Measurements from ENCODE around the gene SLC6A3. TPM values are rescaled to one million over a fixed set of nuclear protein-coding genes. Genes with fewer than 3 reads are reported as not detected.

Gene SLC6A3
- total and polyA plus RNA-seq, 2 of the 13 experiments (the other 11 are each of a cell fraction or from before 2014, with no cell fraction given) = 0.01 TPM; not detected in 1

DNA sequence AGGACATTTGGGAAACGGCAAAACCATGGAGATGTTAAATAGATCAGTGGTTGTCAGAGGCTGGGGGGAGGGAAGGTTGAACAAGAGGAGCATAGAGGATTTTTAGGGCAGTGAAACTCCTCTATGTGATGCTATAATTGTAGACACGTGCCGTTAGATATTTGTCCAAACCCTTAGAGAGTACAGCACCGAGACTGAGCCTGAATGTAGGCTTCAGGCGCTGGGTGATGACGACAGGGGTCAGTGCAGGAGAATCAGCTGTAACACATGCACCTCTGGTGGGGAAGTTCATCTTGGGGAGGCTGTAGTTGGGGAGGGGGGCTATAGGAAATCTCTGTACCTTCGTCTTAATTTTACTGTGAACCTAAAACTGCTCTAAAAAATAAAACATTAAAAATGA, 78.1 kb downstream of the SLC6A3 start:
- Histone ChIP-seq H3K4me1 (ENCODE audit: insufficient read depth, low read length) (no peaks in the 10 kb centered on the region), H3K9ac (ENCODE audit: insufficient read depth, low read depth, low read length) (no peak overlapping the region), H3K36me3 (replicated peaks in 1 of 2; ENCODE audit: control insufficient read depth in 1 of 2, insufficient read depth in 2 of 2, low read length in 2 of 2) (no peaks in the 10 kb centered on the region), H3K4me3 (replicated peaks in 1 of 3; ENCODE audit: insufficient read depth in 1 of 3, low read depth in 2 of 3, low read length in 3 of 3) (no peak overlapping the region), H3K27me3 (ENCODE audit: control insufficient read depth in 1 of 2, insufficient read depth in 2 of 2, low read length in 2 of 2) (peaks cover 1 to 69% of the 10 kb centered on the region in 2 experiments; a peak in 4 of 5 replicates), H3K27ac (ENCODE audit: extremely low read length, insufficient read depth, low read length) (no peak overlapping the region), H2AFZ (ENCODE audit: low read length) (no peak overlapping the region), H3K4me2 (ENCODE audit: low read depth, low read length) (no peak overlapping the region), H4K20me1 (ENCODE audit: insufficient read depth, low read length) (no peaks in the 10 kb centered on the region), H3K9me3 (ENCODE audit: low read length) (no peaks in the 10 kb centered on the region), H3K79me2 (ENCODE audit: insufficient read depth, low read length) (no peaks in the 10 kb centered on the region)
- CTCF ChIA-PET (ENCODE audit: low intra/inter-chr PET ratio, low total read pairs) = no interaction called here
- no TSS peak for BruUV-seq (replicated peaks)
- ATAC-seq (no peak), DNase-seq (ENCODE audit: low spot score) (no peak), FAIRE-seq (no peak)
- intact Hi-C loops (cut with micrococcal nuclease; ENCODE audit: unreplicated experiment) (no loop called here), in situ Hi-C loops (cut with HindIII; ENCODE audit: extremely low pct_ligation_motif_present, low pct_unique_long_range_greater_than_20kb) (no loop called here)
- no peak for TF ChIP-seq GTF2F1 (IDR thresholded peaks at IDR 0.05; ENCODE audit: low read length)
- TF ChIP-seq, protein P1, sequence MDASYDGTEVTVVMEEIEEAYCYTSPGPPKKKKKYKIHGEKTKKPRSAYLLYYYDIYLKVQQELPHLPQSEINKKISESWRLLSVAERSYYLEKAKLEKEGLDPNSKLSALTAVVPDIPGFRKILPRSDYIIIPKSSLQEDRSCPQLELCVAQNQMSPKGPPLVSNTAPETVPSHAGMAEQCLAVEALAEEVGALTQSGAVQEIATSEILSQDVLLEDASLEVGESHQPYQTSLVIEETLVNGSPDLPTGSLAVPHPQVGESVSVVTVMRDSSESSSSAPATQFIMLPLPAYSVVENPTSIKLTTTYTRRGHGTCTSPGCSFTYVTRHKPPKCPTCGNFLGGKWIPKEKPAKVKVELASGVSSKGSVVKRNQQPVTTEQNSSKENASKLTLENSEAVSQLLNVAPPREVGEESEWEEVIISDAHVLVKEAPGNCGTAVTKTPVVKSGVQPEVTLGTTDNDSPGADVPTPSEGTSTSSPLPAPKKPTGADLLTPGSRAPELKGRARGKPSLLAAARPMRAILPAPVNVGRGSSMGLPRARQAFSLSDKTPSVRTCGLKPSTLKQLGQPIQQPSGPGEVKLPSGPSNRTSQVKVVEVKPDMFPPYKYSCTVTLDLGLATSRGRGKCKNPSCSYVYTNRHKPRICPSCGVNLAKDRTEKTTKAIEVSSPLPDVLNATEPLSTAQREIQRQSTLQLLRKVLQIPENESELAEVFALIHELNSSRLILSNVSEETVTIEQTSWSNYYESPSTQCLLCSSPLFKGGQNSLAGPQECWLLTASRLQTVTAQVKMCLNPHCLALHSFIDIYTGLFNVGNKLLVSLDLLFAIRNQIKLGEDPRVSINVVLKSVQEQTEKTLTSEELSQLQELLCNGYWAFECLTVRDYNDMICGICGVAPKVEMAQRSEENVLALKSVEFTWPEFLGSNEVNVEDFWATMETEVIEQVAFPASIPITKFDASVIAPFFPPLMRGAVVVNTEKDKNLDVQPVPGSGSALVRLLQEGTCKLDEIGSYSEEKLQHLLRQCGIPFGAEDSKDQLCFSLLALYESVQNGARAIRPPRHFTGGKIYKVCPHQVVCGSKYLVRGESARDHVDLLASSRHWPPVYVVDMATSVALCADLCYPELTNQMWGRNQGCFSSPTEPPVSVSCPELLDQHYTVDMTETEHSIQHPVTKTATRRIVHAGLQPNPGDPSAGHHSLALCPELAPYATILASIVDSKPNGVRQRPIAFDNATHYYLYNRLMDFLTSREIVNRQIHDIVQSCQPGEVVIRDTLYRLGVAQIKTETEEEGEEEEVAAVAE (CRISPR knock-in tag; IDR thresholded peaks at IDR 0.05; ENCODE audit: borderline replicate concordance) = no peak
- TF ChIP-seq CEBPB (IDR thresholded peaks at IDR 0.05; ENCODE audit: borderline replicate concordance, low read depth, low read length) = no peak
- TF ChIP-seq ELF1 (CRISPR knock-in tag; IDR thresholded peaks at IDR 0.05) = no peak
- no peak for TF ChIP-seq NR2C2 (CRISPR knock-in tag; IDR thresholded peaks at IDR 0.05; ENCODE audit: borderline replicate concordance)
- TF ChIP-seq ZNF703 (CRISPR knock-in tag; IDR thresholded peaks at IDR 0.05; ENCODE audit: borderline replicate concordance) = no peak
- TF ChIP-seq, protein P2, sequence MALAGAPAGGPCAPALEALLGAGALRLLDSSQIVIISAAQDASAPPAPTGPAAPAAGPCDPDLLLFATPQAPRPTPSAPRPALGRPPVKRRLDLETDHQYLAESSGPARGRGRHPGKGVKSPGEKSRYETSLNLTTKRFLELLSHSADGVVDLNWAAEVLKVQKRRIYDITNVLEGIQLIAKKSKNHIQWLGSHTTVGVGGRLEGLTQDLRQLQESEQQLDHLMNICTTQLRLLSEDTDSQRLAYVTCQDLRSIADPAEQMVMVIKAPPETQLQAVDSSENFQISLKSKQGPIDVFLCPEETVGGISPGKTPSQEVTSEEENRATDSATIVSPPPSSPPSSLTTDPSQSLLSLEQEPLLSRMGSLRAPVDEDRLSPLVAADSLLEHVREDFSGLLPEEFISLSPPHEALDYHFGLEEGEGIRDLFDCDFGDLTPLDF (CRISPR knock-in tag; IDR thresholded peaks at IDR 0.05) = no peak
- TF ChIP-seq NRL (CRISPR knock-in tag; IDR thresholded peaks at IDR 0.05; ENCODE audit: borderline replicate concordance) = no peak
- TF ChIP-seq, protein P3, sequence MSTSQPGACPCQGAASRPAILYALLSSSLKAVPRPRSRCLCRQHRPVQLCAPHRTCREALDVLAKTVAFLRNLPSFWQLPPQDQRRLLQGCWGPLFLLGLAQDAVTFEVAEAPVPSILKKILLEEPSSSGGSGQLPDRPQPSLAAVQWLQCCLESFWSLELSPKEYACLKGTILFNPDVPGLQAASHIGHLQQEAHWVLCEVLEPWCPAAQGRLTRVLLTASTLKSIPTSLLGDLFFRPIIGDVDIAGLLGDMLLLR (CRISPR knock-in tag; IDR thresholded peaks at IDR 0.05) = no peak
- TF ChIP-seq, protein P4, sequence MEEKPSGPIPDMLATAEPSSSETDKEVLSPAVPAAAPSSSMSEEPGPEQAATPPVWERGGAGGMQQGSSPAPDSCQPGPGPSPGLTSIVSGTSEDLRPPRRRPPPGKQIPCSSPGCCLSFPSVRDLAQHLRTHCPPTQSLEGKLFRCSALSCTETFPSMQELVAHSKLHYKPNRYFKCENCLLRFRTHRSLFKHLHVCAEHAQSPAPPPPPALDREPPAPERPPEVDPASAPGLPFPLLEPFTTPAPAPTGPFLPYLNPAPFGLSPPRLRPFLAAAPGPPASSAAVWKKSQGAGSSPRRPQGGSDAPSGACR (CRISPR knock-in tag; IDR thresholded peaks at IDR 0.05) = no peak
- TF ChIP-seq ELF4 (CRISPR knock-in tag; IDR thresholded peaks at IDR 0.05; ENCODE audit: borderline replicate concordance) = no peak
- no peak for TF ChIP-seq PHF5A (CRISPR knock-in tag; IDR thresholded peaks at IDR 0.05; ENCODE audit: low read depth, unreplicated experiment)
- TF ChIP-seq, protein P5, sequence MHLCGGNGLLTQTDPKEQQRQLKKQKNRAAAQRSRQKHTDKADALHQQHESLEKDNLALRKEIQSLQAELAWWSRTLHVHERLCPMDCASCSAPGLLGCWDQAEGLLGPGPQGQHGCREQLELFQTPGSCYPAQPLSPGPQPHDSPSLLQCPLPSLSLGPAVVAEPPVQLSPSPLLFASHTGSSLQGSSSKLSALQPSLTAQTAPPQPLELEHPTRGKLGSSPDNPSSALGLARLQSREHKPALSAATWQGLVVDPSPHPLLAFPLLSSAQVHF (CRISPR knock-in tag; IDR thresholded peaks at IDR 0.05) = no peak
- TF ChIP-seq ZNF7 (CRISPR knock-in tag; IDR thresholded peaks at IDR 0.05) = no peak
- no peak for TF ChIP-seq MEF2D (CRISPR knock-in tag; IDR thresholded peaks at IDR 0.05)
- no peak for TF ChIP-seq ZNF431 (CRISPR knock-in tag; IDR thresholded peaks at IDR 0.05; ENCODE audit: borderline replicate concordance, low read depth)
- POLR2A ChIA-PET = no interaction called here
- WGBS (ENCODE audit: low lambda C conversion rate) = 10% methylated on average over 7 of the region's 7 CpGs
